Measurements from ENCODE around the gene ACTN1.

The ACTN1 gene

DNA sequence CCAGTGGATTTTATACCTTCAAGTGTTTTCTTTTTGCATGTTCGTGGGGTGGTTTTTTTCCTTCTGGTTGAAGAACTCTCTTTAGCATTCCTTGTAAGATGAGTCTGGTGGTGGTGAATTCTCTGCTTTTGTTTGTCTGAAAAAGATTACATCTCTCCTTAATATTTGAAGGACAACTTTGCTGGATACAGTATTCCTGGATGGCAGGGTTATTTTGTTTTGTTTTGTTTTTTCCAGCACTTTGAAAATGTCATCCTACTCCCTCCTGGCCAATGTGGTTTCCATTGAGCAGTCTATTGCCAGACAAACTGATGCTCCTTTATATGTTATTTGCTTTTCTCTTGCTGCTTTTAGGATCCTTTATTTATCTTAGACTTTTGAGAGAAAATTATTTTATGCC lies 143.0 kb downstream of the ACTN1 start:
- no peak for DNase-seq (ENCODE audit: low read depth in 3 of 3, low spot score in 1 of 3)

DNA sequence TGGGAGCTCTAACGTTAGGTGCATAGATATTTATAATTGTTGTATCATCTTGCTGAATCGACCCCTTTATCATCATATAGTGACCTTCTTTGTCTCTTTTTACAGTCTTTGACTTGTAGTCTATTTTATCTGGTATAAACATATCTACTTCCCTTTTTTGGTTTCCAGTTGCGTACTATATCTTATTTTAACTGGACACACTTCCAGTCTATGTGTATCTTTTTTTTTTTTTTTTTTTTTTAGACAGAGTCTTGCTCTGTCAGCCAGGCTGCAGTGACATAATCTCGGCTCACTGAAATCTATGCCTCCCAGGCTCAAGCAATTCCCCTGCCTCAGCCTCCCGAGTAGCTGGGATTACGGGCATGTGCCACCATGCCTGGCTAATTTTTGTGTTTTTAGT lies 144.3 kb downstream of the ACTN1 start:
- DNase-seq (ENCODE audit: low read depth in 3 of 3, low spot score in 1 of 3) = no peak

DNA sequence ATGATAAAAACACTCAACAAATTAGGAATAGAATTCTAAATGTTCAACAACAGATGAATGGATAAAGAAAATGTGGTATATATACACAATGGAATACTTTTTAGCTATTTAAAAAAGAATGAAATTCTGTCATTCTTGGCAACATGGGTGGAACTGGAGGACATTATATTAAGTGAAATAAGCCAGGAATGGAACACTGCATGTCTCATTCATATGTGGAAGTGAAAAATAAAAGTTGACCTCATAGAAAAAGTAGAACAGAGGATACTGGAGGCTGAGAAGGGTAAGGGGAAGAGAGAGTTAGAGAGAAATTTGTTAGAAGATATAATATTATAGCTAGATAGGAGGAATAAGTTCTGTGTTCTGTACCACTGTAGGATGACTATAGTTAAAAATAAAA lies 150.4 kb downstream of the ACTN1 start:
- no peak for DNase-seq (ENCODE audit: low read depth in 3 of 3, low spot score in 1 of 3)

DNA sequence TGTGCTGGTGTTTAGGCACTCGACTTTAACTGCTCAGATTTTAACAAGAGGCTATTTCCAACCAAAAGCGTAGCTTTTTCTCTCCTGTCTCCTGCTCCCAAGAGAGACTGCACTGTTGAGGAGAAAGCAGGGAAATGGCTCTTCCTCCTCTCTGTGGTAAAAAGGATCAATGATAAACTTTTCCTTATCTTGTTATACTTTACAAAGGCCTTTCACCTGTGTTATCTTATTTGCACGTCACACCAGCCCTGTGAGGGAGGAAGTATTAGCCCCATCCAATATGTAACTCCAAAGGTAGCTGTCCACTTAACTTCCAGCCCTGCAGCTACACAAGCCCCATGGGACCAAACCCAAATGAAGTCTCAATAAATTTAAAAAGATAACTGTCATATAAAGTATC lies 153.4 kb downstream of the ACTN1 start:
- DNase-seq (ENCODE audit: low read depth in 3 of 3, low spot score in 1 of 3) = no peak

DNA sequence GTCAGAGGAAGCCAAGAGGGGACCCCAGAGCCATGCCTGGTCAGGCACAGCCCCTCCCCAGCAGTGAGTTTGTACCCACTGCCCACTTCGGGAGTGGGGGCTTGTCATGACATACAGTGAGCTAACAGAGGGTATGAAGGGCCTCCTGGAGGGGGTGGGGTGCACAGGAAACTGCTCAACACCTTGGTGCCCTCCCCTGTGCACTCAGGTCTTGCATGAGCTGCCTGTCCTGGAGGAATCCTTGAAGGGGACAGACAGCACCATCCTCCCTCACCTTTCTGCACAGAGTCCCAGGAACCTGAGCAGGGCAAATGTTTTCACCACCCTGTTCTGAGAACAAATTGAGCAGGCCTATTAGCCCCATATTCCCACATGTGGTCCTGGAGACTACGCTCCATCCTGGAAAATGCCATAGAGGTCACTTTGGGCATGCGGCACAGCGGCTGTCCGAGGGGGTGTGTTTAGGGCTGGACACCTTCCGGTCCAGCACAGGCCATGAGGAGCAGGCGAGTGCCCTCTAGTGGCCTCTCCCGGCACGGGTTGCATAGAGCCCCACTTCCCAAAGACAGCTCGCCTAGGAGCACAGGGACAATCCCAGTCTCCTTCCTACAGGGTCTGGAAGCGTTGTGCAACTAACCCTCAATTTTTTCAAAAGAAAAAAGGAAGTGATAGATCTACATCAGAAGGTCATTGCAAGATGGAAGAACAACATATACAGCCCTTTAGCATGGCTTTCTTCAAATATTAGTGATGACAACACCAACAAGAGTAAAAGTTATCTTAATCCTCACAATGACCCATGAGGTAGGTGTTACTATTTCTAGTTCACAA lies 154.4 kb downstream of the ACTN1 start:
- no peak for DNase-seq (ENCODE audit: low read depth in 3 of 3, low spot score in 1 of 3)

DNA sequence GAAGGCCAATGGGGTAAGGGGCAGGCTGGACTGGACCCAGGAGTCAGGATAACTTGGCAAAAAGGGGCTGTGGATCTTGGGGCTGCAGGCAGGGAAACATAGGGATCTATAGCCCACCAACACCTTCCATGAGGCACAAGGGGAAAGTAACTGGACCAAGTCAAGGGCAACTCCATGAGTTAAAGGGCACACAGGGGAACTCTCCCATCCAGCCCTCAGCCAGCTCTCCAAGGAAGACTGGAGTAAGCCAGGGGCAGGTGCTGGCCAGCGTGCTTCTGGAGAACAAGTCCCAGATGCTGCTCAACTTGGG lies 154.9 kb downstream of the ACTN1 start:
- DNase-seq (ENCODE audit: low read depth in 3 of 3, low spot score in 1 of 3) = no peak
